ENCODE data around the gene PNPLA4. TPM values are rescaled to one million over a fixed set of nuclear protein-coding genes. Genes with fewer than 3 reads are reported as not detected.

The PNPLA4 gene
- total RNA-seq, 1 donor from 2014 or later = 43.8 TPM

DNA sequence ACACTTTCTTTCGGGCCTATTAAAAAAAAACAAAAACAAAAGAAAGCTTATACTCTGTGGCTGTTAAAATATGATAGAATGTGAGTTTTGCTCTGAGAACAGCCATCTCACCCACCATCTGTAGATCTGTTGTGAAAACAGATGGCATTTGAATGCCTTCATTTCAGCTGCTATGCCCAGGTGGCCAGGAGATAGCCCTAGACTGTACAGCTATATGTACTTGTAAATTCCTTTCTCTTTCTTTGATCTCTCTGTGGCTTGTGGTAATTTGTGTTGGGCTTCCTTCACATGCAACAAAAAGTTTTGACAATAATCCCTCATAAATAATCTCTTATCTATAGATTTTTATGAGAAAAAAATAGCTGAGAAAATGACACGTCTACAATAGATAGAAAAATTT lies 38.1 kb downstream of the PNPLA4 start:
- DNase-seq (ENCODE audit: low spot score) = no peak
- intact Hi-C loops (cut with DNase I) = no loop called here

DNA sequence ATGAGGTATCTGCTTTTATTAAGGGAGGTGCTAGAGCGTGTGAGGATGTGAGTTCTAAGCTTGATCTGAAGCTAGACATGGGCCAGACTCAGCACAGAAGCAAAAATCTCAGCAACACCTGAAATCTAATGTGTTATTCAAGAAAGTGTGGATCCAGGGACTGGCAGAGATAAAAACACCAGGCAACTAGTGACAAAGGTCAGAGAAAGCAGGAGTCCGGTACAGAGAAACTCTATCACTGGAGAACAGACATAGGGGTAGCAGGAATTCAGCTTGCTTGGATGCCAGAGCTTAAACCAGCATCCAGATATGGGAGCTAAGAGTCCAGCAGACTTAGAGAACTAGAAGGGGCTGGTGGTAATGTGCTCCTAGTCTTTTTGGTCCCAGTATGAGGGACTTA lies 50.3 kb downstream of the PNPLA4 start:
- intact Hi-C loops (cut with DNase I) = no loop called here
- DNase-seq (ENCODE audit: low spot score) = no peak

DNA sequence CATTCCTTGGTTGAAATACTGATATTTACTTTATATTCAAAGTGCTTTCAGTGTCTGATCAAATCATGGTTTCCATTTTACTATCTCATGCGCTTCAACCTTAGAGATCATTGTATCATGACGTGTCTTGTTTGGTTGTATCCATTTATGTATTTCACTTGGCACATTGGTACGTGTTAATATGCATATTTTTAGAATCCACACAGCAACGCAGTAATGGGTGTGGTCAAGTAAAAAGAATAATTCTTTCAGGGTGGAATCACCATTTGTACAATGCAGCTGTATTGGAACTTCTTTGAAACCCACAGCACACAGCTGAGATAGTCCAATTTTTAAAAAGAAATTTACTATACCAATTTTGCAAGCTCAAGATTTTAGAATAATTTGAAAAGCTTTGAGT lies 55.2 kb downstream of the PNPLA4 start:
- intact Hi-C loops (cut with DNase I) = no loop called here
- DNase-seq (ENCODE audit: low spot score) = no peak

DNA sequence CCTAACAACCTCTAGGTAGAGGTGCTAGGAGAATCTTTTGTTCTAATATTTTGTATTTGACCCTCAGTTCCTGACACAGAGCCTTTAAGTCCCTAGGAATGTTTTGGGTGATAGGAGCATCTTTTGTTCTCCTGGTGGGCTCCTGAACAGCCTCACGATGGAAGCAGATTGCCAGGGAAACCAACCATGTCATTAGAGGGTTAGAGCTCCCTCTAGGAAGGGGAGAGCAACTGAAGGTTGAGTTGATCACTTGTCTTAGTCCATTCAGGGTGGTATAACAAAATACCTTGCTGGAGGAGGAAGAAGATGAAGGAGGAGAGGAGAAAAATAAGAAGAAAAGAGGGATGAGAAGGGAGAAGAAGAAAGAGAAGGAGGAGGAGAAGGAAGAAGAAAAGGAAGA lies 75.0 kb downstream of the PNPLA4 start:
- intact Hi-C loops (cut with DNase I) = no loop called here
- no peak for DNase-seq (ENCODE audit: low spot score)

Other genes starting within 250 kb of the PNPLA4 start
- not detected for gene VCX, start 84.2 kb downstream of the PNPLA4 start, total RNA-seq
- not detected for gene VCX2, start 243.9 kb upstream of the PNPLA4 start, total RNA-seq